ENCODE data around the gene CBARP.

Gene CBARP

DNA sequence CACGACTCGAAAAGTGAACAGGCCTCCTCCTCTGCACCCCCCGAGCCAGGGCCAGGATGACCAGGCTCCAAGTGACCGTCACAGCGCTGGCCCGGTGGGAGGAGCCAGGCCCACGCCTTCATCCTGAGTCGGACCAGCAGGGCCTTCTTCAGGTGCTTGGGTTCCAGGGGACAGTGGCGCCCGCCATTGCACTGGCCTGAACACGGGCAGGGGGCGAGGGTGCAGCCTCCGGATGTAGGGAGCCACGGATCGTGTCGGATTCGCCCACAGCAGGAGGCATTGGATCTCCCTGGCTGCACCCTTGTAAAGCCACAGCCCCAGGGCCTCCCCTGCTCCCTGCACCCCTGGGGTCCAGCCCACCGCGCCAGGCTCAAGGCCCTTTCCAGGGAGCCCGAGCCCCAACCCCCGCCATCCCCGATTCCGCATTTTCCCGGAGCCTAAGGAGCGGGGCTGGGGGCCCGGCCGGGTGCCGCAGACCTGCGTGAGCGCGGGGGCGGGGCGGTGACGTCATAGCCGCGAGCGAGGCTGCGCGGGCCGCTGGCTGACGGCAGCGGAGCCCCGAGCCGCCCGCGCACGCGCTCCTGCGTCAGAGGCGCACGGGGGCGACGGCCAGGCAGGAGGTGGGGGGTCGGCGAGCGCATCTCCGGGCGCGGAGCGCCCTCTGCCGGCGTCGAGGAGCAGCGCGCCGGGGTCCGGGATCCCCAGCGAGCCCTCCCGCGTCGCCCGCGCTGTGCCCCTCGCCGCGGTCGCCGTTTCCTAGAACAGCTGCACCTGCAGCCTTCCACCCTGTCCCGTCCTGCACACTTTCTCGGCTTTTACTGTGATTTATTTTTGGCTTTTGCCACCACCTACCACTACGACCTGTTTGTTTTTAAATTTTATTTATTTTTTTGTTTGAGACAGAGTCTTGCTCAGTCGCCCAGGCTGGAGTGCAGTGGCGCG lies 2.3 kb upstream of the CBARP start (continued):
- TF ChIP-seq ZBTB17 (tag by site-specific recombination; IDR thresholded peaks at IDR 0.05) (no peak; the same call in 1 of the 2 replicates), ZNF184 (tag by site-specific recombination; IDR thresholded peaks at IDR 0.05) (peak; percentile 19; the same call in 1 of the 2 replicates), ZIC2 (tag by site-specific recombination; IDR thresholded peaks at IDR 0.05) (peak; percentile 75), ZNF707 (tag by site-specific recombination; IDR thresholded peaks at IDR 0.05) (no peak), ZNF777 (tag by site-specific recombination; IDR thresholded peaks at IDR 0.05; ENCODE audit: borderline replicate concordance) (no peak), ZFHX2 (tag by site-specific recombination; conservative IDR thresholded peaks at IDR 0.05) (peak; percentile 63), ZNF202 (tag by site-specific recombination; IDR thresholded peaks at IDR 0.05; ENCODE audit: borderline replicate concordance) (no peak), ZNF221 (tag by site-specific recombination; IDR thresholded peaks at IDR 0.05; ENCODE audit: borderline replicate concordance) (no peak), ZNF391 (tag by site-specific recombination; IDR thresholded peaks at IDR 0.05; ENCODE audit: borderline replicate concordance, low read depth) (0 out of 2 replicates have a peak, but pooled peaks have one; percentile 16), KLF1 (tag by site-specific recombination; IDR thresholded peaks at IDR 0.05) (0 out of 2 replicates have a peak, but pooled peaks have one; percentile 26), ZNF660 (tag by site-specific recombination; IDR thresholded peaks at IDR 0.05) (peak; percentile 88; the same call in 1 of the 2 replicates), ZNF560 (tag by site-specific recombination; IDR thresholded peaks at IDR 0.05; ENCODE audit: borderline replicate concordance) (no peak), ZFP3 (tag by site-specific recombination; IDR thresholded peaks at IDR 0.05; ENCODE audit: low read depth) (no peak), ZNF211 (tag by site-specific recombination; IDR thresholded peaks at IDR 0.05; ENCODE audit: low read depth) (no peak), ZNF623 (tag by site-specific recombination; IDR thresholded peaks at IDR 0.05) (no peak), ZNF596 (tag by site-specific recombination; IDR thresholded peaks at IDR 0.05) (peak; percentile 62; the same call in 1 of the 2 replicates), ZNF544 (tag by site-specific recombination; IDR thresholded peaks at IDR 0.05) (no peak), ZNF19 (tag by site-specific recombination; IDR thresholded peaks at IDR 0.05; ENCODE audit: low read depth) (no peak), EGR2 (tag by site-specific recombination; IDR thresholded peaks at IDR 0.05; ENCODE audit: low read depth) (peak; percentile 34), SP7 (tag by site-specific recombination; IDR thresholded peaks at IDR 0.05) (0 out of 2 replicates have a peak, but pooled peaks have one; percentile 4), SP2 (tag by site-specific recombination; IDR thresholded peaks at IDR 0.05) (no peak), PRDM1 (tag by site-specific recombination; IDR thresholded peaks at IDR 0.05) (no peak), HOXD13 (CRISPR knock-in tag; IDR thresholded peaks at IDR 0.05; ENCODE audit: borderline replicate concordance) (no peak), ZNF274 (IDR thresholded peaks at IDR 0.05; ENCODE audit: low read length) (no peak), ZNF274 (tag by site-specific recombination; IDR thresholded peaks at IDR 0.05; ENCODE audit: borderline replicate concordance) (no peak), SP3 (tag by site-specific recombination; IDR thresholded peaks at IDR 0.05) (peak; percentile 37; the same call in 1 of the 2 replicates), ZNF670 (tag by site-specific recombination; IDR thresholded peaks at IDR 0.05; ENCODE audit: low read depth) (no peak), GFI1B (tag by site-specific recombination; IDR thresholded peaks at IDR 0.05) (no peak), ZNF501 (tag by site-specific recombination; IDR thresholded peaks at IDR 0.05) (no peak), ZNF2 (tag by site-specific recombination; IDR thresholded peaks at IDR 0.05) (no peak; the same call in 1 of the 2 replicates)
- TF ChIP-seq, protein P1, sequence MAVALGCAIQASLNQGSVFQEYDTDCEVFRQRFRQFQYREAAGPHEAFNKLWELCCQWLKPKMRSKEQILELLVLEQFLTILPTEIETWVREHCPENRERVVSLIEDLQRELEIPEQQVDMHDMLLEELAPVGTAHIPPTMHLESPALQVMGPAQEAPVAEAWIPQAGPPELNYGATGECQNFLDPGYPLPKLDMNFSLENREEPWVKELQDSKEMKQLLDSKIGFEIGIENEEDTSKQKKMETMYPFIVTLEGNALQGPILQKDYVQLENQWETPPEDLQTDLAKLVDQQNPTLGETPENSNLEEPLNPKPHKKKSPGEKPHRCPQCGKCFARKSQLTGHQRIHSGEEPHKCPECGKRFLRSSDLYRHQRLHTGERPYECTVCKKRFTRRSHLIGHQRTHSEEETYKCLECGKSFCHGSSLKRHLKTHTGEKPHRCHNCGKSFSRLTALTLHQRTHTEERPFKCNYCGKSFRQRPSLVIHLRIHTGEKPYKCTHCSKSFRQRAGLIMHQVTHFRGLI (tag by site-specific recombination; IDR thresholded peaks at IDR 0.05): no peak
- TF ChIP-seq, protein P2, sequence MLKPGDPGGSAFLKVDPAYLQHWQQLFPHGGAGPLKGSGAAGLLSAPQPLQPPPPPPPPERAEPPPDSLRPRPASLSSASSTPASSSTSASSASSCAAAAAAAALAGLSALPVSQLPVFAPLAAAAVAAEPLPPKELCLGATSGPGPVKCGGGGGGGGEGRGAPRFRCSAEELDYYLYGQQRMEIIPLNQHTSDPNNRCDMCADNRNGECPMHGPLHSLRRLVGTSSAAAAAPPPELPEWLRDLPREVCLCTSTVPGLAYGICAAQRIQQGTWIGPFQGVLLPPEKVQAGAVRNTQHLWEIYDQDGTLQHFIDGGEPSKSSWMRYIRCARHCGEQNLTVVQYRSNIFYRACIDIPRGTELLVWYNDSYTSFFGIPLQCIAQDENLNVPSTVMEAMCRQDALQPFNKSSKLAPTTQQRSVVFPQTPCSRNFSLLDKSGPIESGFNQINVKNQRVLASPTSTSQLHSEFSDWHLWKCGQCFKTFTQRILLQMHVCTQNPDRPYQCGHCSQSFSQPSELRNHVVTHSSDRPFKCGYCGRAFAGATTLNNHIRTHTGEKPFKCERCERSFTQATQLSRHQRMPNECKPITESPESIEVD (tag by site-specific recombination; IDR thresholded peaks at IDR 0.05): no peak
- TF ChIP-seq, protein P3, sequence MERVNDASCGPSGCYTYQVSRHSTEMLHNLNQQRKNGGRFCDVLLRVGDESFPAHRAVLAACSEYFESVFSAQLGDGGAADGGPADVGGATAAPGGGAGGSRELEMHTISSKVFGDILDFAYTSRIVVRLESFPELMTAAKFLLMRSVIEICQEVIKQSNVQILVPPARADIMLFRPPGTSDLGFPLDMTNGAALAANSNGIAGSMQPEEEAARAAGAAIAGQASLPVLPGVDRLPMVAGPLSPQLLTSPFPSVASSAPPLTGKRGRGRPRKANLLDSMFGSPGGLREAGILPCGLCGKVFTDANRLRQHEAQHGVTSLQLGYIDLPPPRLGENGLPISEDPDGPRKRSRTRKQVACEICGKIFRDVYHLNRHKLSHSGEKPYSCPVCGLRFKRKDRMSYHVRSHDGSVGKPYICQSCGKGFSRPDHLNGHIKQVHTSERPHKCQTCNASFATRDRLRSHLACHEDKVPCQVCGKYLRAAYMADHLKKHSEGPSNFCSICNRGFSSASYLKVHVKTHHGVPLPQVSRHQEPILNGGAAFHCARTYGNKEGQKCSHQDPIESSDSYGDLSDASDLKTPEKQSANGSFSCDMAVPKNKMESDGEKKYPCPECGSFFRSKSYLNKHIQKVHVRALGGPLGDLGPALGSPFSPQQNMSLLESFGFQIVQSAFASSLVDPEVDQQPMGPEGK (tag by site-specific recombination; IDR thresholded peaks at IDR 0.05): peak; percentile 96
- TF ChIP-seq, protein P4, sequence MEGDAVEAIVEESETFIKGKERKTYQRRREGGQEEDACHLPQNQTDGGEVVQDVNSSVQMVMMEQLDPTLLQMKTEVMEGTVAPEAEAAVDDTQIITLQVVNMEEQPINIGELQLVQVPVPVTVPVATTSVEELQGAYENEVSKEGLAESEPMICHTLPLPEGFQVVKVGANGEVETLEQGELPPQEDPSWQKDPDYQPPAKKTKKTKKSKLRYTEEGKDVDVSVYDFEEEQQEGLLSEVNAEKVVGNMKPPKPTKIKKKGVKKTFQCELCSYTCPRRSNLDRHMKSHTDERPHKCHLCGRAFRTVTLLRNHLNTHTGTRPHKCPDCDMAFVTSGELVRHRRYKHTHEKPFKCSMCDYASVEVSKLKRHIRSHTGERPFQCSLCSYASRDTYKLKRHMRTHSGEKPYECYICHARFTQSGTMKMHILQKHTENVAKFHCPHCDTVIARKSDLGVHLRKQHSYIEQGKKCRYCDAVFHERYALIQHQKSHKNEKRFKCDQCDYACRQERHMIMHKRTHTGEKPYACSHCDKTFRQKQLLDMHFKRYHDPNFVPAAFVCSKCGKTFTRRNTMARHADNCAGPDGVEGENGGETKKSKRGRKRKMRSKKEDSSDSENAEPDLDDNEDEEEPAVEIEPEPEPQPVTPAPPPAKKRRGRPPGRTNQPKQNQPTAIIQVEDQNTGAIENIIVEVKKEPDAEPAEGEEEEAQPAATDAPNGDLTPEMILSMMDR (tag by site-specific recombination; IDR thresholded peaks at IDR 0.05): 0 out of 2 replicates have a peak, but pooled peaks have one; percentile 12

Data from HEK293 (cell line).